Stimulated activated CD8-positive, alpha-beta memory T cell treated with anti-CD3 and anti-CD28 coated beads, Interleukin-15, amount 100 ng/mL, for 24 hours (primary cell): Measurements from ENCODE around the gene NYAP2.

Experiments used
- DNase-seq: peaks from one replicate; pipeline ENCODE4 v3.0.0-alpha.2; 2020; ENCODE audit warnings: low read depth

NYAP2 gene

GRCh38 chr2:225559072-225559415 lies 159.5 kb downstream of the NYAP2 start:
- DNase-seq, result no peak

GRCh38 chr2:225566798-225567197 lies 167.3 kb downstream of the NYAP2 start:
- DNase-seq, result no peak

GRCh38 chr2:225569995-225570394 lies 170.5 kb downstream of the NYAP2 start:
- DNase-seq, result no peak

DNA sequence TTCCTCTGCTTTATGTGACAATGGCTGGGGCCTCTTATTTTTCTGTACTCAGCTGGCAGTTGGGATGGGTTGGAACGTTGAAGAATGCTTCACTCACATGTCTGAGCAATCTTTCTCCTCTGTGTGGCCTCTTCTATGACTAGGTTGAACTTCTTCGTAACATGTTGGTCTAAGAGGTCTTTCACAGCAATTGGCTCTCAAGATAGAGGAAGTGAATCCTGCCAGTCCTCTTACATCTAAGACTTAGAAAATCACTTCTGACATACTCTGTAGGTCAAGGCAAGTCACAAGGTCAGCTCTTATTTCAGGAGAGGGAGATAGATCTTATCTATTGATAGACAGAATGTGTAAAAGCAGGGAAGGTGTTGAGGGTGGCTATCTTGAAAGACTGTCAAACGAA lies 174.1 kb downstream of the NYAP2 start:
- no peak for DNase-seq

GRCh38 chr2:225574582-225575138 lies 175.2 kb downstream of the NYAP2 start:
- DNase-seq, result no peak

DNA sequence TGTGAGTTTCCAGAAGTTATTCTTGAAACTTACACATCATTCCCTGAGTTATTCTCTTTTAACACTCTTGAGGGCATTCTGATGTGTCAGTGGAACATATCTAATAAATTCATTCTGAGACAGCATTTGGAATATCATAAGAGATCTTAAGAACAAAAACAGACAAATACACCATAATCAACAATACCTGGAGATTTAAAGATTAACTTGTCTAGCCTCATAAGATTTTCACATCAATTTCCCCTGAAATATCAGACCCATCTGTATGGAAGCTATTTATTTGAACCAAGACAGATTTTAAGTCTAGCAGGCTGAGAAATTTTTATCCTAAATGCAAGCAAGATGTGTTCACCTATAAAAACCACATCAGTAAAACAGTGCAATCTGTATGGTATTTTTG lies 181.6 kb downstream of the NYAP2 start:
- no peak for DNase-seq

- DNase-seq, result no peak
These were observed 182.4 kb downstream of the NYAP2 start for GRCh38 chr2:225581906-225582305.

- DNase-seq, result no peak
These were observed 183.0 kb downstream of the NYAP2 start for GRCh38 chr2:225582355-225583116.

DNA sequence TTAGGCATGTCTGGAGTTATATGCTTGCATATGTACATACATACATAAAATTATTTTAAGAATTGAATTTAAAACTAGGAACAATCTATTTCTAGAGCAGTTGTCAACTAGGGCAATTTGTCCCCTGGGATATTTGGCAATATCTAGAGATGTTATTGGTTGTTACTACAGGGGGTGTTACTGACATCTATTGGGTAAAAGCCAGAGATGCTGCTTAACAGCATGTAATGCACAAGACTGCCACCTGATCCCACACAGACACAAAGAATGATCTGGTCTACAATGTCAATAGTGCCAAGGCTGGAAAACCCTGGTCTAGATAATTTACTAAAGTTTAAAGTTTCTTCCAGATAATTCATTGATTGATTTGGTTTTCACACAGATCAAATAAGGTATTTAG lies 185.3 kb downstream of the NYAP2 start:
- no peak for DNase-seq

DNA sequence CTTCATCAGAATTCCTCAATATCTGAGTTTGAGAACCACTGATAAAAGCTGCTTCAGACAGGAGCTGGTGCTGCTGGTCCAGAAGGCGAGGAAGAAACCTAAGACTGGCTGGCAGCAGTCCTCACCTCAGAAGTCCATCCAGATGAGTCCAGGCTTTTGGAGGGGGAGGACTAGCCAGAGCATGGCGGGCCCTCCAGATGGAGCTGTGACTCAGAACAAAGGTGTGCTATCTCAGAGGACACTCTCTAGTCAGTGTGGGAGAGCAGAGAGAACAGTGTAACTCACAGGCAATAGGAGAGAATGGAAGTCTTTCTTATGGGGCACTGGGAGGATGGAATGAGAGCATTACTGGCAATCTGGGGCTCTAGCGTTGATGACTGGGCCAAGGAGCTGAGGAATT lies 191.4 kb downstream of the NYAP2 start:
- no peak for DNase-seq

GRCh38 chr2:225597911-225598310 lies 198.4 kb downstream of the NYAP2 start:
- no peak for DNase-seq

DNA sequence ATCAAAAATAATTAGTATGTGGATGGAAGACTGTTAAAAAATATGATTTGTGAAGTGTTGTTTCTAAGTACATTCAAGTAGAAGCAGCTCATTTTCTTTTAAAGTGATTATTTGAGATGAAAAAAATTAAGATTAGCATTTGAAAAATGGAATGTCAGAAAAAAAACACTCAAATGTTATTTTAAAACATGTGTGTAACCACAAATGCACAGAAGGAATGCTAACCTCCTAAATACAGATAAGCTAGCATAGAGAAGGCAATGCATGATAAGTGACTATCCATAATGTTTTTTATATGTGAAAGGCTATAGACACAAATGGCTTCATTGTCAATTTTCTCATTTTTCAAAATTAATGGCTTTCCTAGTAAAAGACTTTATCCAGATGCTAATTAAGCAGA lies 198.9 kb downstream of the NYAP2 start:
- DNase-seq, result no peak

- no peak for DNase-seq
These were observed 199.4 kb downstream of the NYAP2 start for GRCh38 chr2:225598897-225599296.

- no peak for DNase-seq
These were observed 200.3 kb downstream of the NYAP2 start for GRCh38 chr2:225599856-225600255.

DNA sequence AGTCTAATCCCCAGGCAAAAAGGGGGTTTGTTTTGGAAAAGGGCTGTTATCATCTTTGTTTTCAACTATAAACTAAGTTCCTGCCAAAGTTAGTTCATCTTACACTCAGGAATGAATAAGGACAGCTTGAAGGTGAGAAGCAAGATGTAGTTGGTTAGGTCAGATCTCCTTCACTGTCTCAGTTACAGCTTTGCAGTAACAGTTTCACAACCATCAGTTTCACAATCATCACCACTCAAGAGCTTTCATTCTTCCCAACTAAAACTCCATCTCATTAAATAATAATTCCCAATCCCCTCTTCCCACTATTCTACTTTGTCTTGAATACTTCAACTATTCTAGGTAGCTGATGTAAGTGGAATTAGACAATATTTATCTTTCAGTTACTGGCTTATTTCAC lies 200.9 kb downstream of the NYAP2 start:
- no peak for DNase-seq

- DNase-seq, result no peak
These were observed 201.4 kb downstream of the NYAP2 start for GRCh38 chr2:225600865-225601264.

DNA sequence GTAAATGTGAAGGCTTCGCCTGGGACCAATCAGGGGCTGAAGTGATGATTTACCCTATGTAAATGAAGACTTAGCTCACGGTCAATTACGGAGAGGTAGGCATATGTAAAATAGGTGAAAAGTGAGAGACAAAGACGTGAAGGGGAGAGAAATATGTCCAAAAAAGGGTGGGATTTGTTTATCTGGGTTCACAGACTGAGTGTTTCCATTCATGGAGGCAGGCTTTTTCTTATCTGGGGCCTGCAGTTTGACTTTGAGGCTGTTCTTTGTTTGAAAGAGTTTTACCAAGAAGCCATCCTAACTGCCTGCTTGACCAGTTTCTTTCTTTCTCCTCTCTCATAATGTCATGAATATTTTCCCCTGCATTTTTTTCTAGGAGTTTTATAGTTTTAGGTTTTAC lies 202.7 kb downstream of the NYAP2 start:
- no peak for DNase-seq

- DNase-seq, result no peak
These were observed 208.6 kb downstream of the NYAP2 start for GRCh38 chr2:225608136-225608535.

GRCh38 chr2:225612636-225613035 lies 213.1 kb downstream of the NYAP2 start:
- DNase-seq, result no peak

- DNase-seq, result no peak
These were observed 215.4 kb downstream of the NYAP2 start for GRCh38 chr2:225614915-225615314.

- DNase-seq, result no peak
These were observed 216.0 kb downstream of the NYAP2 start for GRCh38 chr2:225615514-225615913.

GRCh38 chr2:225616372-225616771 lies 216.9 kb downstream of the NYAP2 start:
- no peak for DNase-seq

DNA sequence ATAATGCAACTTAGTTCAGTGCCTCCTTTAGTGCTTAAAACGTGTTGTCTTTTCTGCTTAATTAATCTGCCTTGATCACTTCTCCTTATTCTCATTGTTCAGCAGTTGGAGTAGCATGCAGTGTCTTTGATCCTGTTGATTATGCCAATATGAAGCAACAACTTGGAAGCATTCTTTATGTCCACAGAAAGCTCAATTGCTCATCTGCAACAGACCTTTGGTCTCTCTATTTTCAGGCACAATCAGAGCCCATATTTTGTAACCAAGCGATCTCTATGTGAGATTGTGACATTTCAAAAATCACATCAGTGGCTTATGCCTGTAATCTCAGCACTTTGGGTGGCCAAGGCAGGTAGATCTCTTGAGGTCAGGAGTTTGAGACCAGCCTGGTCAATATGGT lies 217.3 kb downstream of the NYAP2 start:
- no peak for DNase-seq

- no peak for DNase-seq
These were observed 220.7 kb downstream of the NYAP2 start for GRCh38 chr2:225620227-225620626.
